ENCODE results near the gene RPUSD3.
"Not testable (repeated sequence)": the region's sequence is repeated elsewhere in the genome, so short reads cannot be mapped to it uniquely, and the experiment has no call there.

Gene RPUSD3

GRCh38 chr3:9875448-9875847 lies 31.6 kb upstream of the RPUSD3 start:
- TF ChIP-seq ZFX (IDR thresholded peaks at IDR 0.05), result no peak
- TF ChIP-seq, protein P1, sequence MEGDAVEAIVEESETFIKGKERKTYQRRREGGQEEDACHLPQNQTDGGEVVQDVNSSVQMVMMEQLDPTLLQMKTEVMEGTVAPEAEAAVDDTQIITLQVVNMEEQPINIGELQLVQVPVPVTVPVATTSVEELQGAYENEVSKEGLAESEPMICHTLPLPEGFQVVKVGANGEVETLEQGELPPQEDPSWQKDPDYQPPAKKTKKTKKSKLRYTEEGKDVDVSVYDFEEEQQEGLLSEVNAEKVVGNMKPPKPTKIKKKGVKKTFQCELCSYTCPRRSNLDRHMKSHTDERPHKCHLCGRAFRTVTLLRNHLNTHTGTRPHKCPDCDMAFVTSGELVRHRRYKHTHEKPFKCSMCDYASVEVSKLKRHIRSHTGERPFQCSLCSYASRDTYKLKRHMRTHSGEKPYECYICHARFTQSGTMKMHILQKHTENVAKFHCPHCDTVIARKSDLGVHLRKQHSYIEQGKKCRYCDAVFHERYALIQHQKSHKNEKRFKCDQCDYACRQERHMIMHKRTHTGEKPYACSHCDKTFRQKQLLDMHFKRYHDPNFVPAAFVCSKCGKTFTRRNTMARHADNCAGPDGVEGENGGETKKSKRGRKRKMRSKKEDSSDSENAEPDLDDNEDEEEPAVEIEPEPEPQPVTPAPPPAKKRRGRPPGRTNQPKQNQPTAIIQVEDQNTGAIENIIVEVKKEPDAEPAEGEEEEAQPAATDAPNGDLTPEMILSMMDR (conservative IDR thresholded peaks at IDR 0.05), result no peak

DNA sequence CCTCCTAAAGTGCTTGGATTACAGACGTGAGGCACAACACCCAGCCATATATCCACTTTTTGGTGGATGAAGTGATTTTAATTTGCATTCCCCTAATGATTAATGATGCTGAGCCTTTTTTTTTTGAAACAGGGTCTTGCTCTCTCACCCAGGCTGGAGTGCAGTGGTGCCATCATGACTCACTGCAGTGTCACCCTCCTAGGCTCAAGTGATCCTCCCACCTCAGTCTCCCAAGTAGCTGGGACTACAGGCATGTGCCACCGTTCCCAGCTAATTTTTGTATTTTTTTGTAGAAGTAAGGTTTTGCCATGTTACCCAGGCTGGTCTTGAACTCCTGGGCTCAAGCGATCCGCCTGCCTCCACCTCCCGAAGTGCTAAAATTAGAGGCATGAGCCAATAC lies 28.3 kb upstream of the RPUSD3 start:
- not testable (repeated sequence) for H3K27ac ChIP-seq

More at GRCh38 chr3:9875448-9875847, 31.6 kb upstream of the RPUSD3 start:
- H3K27ac ChIP-seq, result no peak overlapping the region

GRCh38 chr3:9870978-9871377 lies 27.2 kb upstream of the RPUSD3 start:
- TF ChIP-seq, protein P1 (conservative IDR thresholded peaks at IDR 0.05), result no peak
- no peak for TF ChIP-seq ZFX (IDR thresholded peaks at IDR 0.05)
- no peak overlapping the region for H3K27ac ChIP-seq

GRCh38 chr3:9869955-9870354 lies 26.1 kb upstream of the RPUSD3 start:
- no peak overlapping the region for H3K27ac ChIP-seq
- TF ChIP-seq, protein P1 (conservative IDR thresholded peaks at IDR 0.05), result no peak
- TF ChIP-seq ZFX (IDR thresholded peaks at IDR 0.05), result no peak

DNA sequence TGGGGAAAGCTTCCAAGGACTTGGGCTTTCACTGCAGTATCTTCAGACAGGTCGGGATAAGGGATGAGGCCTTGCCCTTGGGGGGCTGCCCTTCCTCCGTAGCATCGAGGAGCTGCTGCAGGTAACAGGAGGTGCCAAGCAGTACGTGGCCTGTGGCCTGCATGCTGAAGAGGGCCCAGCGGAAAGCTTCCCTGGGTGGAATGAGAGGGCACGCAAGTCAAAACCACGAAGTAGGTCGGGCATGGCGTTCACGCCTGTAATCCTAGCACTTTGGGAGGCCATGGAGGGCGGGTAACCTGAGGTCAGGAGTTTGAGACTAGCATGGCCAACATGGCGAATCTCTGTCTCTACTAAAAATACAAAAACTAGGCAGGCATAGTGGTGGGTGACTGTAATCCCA lies 23.3 kb upstream of the RPUSD3 start:
- no peak for TF ChIP-seq ZFX (IDR thresholded peaks at IDR 0.05)
- TF ChIP-seq, protein P1 (conservative IDR thresholded peaks at IDR 0.05), result no peak
- H3K27ac ChIP-seq, result no peak overlapping the region

GRCh38 chr3:9866639-9867038 lies 22.8 kb upstream of the RPUSD3 start:
- H3K27ac ChIP-seq, result no peak overlapping the region
- TF ChIP-seq ZFX (IDR thresholded peaks at IDR 0.05), result no peak
- TF ChIP-seq, protein P1 (conservative IDR thresholded peaks at IDR 0.05), result no peak

GRCh38 chr3:9865125-9865637 lies 21.4 kb upstream of the RPUSD3 start:
- H3K27ac ChIP-seq, result not testable (repeated sequence)

GRCh38 chr3:9864200-9864927 lies 20.6 kb upstream of the RPUSD3 start:
- no peak for TF ChIP-seq ZFX (IDR thresholded peaks at IDR 0.05)
- TF ChIP-seq, protein P1 (conservative IDR thresholded peaks at IDR 0.05), result no peak
- no peak overlapping the region for H3K27ac ChIP-seq

All from C4-2B (cell line).